Nephron (organoid): ENCODE results near the gene LRRC4.

Experiments
- H3K27ac Mint-ChIP-seq, 3 experiments: 2 replicates each; pipeline ENCODE4 v1.8.0; 2020; ENCODE audit warnings: mixed read lengths in 3 of 3, mild to moderate bottlenecking in 2 of 3, moderate library complexity in 1 of 3
- H3K27me3 Mint-ChIP-seq: 2 replicates; pipeline ENCODE4 v1.8.0; 2021; ENCODE audit warnings: low read depth, mild to moderate bottlenecking, moderate library complexity, mixed read lengths
- H3K36me3 Mint-ChIP-seq: 2 replicates; pipeline ENCODE4 v1.8.0; 2020; ENCODE audit warnings: low read depth, mixed read lengths
- H3K4me1 Mint-ChIP-seq: 2 replicates; pipeline ENCODE4 v1.8.0; 2020; ENCODE audit warnings: mixed read lengths
- H3K4me3 Mint-ChIP-seq, 3 experiments: 2 replicates each; pipeline ENCODE4 v1.8.0; 2020; ENCODE audit warnings: mild to moderate bottlenecking in 3 of 3, mixed read lengths in 3 of 3, moderate library complexity in 2 of 3
- H3K9me3 Mint-ChIP-seq: 2 replicates; pipeline ENCODE4 v1.8.0; 2020; ENCODE audit warnings: mixed read lengths
- TF ChIP-seq, protein P1 (sequence below), 3 experiments: fragments of 200-600 bp; sonication (generic); IDR thresholded peaks; one replicate each; pipeline ENCODE4 v1.5.0; 2021; ENCODE audit warnings: antibody characterized with exemption in 3 of 3; ENCODE audit not compliant: unreplicated experiment in 3 of 3

The LRRC4 gene

DNA sequence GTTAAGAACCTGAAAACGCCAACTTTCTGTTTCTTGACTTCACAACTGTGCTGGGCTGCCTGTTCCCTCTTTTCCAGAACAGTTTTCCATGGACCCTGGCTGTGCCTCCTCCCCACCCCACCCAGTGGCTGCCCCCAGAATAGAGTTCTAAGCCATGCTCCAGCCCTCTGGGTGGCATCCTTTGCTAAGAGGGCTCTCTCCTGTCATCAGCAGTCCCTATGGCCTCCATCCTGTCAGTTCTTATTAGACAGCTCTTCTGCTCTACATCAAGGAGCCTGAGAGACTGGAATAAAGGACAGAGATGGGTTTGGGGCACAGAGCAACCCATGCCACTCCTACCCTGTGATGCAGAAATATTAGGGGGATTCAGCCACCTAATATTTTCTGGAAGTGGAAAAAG is 13.9 kb upstream of the LRRC4 start:
- Mint-ChIP-seq H3K27me3 (no peaks in the 10 kb centered on the region), H3K4me1 (no peaks in the 10 kb centered on the region), H3K4me3 (no peak overlapping the region), H3K9me3 (no peaks in the 10 kb centered on the region), H3K27ac (no peak overlapping the region), H3K36me3 (no peaks in the 10 kb centered on the region)
- TF ChIP-seq, protein P1, sequence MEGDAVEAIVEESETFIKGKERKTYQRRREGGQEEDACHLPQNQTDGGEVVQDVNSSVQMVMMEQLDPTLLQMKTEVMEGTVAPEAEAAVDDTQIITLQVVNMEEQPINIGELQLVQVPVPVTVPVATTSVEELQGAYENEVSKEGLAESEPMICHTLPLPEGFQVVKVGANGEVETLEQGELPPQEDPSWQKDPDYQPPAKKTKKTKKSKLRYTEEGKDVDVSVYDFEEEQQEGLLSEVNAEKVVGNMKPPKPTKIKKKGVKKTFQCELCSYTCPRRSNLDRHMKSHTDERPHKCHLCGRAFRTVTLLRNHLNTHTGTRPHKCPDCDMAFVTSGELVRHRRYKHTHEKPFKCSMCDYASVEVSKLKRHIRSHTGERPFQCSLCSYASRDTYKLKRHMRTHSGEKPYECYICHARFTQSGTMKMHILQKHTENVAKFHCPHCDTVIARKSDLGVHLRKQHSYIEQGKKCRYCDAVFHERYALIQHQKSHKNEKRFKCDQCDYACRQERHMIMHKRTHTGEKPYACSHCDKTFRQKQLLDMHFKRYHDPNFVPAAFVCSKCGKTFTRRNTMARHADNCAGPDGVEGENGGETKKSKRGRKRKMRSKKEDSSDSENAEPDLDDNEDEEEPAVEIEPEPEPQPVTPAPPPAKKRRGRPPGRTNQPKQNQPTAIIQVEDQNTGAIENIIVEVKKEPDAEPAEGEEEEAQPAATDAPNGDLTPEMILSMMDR (IDR thresholded peaks at IDR 0.05; ENCODE audit: unreplicated experiment in 3 of 3) = no peak

DNA sequence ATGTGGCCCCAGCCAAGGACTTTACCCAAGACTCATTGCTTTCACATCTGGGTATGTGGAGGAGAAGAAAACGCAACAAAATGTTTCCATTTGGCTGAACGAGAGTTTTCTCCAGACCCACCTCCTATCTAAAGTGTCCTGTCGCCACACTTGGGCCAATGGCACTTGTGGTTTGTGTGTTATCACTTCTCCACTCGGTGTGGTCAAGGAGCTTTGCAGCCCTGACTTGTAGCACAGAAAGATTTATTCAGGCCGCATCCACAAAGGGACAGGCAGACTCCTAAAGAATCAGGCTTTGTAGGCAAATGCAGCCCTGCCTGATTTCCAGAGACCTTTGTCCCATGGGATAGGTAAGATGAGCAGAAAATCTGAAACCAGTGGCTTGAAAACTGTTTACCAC is 12.8 kb upstream of the LRRC4 start:
- no peaks in the 10 kb centered on the region for H3K9me3 Mint-ChIP-seq
- H3K36me3 Mint-ChIP-seq = no peaks in the 10 kb centered on the region
- no peaks in the 10 kb centered on the region for H3K4me1 Mint-ChIP-seq
- H3K27ac Mint-ChIP-seq = no peak overlapping the region
- H3K27me3 Mint-ChIP-seq = no peaks in the 10 kb centered on the region
- TF ChIP-seq, protein P1 (IDR thresholded peaks at IDR 0.05; ENCODE audit: unreplicated experiment in 3 of 3) = no peak
- no peak overlapping the region for H3K4me3 Mint-ChIP-seq

DNA sequence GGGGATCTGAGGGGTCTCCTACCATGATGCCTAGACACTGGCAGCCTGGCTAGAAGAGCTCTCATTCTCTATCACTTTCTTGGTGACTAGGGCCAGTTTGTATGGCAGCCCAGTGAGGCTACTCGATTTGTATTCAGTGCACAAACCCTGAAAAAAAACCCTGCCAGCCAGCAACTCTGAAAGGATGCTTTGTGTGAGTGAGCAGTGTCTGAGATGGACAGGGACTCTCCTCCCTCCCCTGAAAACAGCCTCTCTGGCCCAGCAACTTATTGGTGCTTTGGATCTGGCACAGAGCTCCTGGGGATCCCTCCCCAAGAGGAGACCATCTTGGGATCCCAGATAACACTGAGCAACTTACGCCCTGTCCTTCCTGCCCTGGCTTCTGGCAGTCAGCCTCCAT is 10.8 kb upstream of the LRRC4 start:
- Mint-ChIP-seq H3K27me3 (no peaks in the 10 kb centered on the region), H3K4me3 (no peak overlapping the region), H3K27ac (no peak overlapping the region), H3K36me3 (no peaks in the 10 kb centered on the region), H3K9me3 (no peaks in the 10 kb centered on the region), H3K4me1 (no peaks in the 10 kb centered on the region)
- TF ChIP-seq, protein P1 (IDR thresholded peaks at IDR 0.05; ENCODE audit: unreplicated experiment in 3 of 3) = no peak

DNA sequence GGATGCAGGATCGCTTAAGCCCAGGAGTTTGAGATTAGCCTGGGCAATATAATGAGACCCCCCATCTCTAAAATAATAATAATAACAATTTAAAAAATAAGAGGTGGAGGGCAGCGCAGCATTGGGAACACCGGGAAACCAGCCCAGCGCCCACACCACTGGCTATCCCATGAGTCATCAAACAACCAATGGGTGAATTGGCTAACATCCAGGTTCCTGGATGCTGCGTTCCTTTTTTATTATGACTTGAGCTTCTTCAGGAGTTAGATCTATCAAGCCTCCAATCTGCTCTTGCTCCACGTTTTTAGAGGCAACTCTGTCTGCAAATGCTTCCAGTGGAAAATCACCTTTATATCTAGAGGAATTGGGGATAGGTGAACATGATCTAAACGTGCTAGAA is 10.0 kb upstream of the LRRC4 start:
- no peaks in the 10 kb centered on the region for H3K4me1 Mint-ChIP-seq

DNA sequence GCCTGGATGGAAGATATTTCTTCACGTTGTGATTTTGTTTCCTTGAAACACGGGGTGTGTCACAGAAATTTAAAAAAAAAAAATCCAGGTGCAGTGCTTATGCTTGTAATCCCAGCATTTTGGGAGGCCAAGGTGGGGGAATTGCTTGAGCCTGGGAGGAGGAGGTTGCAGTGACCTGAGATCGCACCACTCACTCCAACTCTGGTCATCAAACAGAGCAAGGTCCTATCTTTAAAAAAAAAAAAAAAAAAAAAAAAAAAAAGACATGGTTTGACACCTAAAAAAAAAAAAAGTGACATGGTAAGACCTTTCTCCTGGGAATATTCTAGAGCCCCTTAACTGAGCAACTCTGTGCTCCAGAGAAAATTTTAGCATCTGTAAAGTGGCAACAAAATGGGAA is 9.0 kb upstream of the LRRC4 start:
- H3K36me3 Mint-ChIP-seq = no peaks in the 10 kb centered on the region
- no peak overlapping the region for H3K27ac Mint-ChIP-seq
- H3K4me3 Mint-ChIP-seq = no peak overlapping the region
- no peaks in the 10 kb centered on the region for H3K4me1 Mint-ChIP-seq
- no peaks in the 10 kb centered on the region for H3K9me3 Mint-ChIP-seq
- TF ChIP-seq, protein P1 (IDR thresholded peaks at IDR 0.05; ENCODE audit: unreplicated experiment in 3 of 3) = no peak
- peaks cover 4% of the 10 kb centered on the region for H3K27me3 Mint-ChIP-seq

More for the DNA sequence above, 10.0 kb upstream of the LRRC4 start:
- H3K9me3 Mint-ChIP-seq = no peaks in the 10 kb centered on the region
- TF ChIP-seq, protein P1 (IDR thresholded peaks at IDR 0.05; ENCODE audit: unreplicated experiment in 3 of 3) = no peak
- no peaks in the 10 kb centered on the region for H3K36me3 Mint-ChIP-seq
- H3K27me3 Mint-ChIP-seq = no peaks in the 10 kb centered on the region
- no peak overlapping the region for H3K4me3 Mint-ChIP-seq
- H3K27ac Mint-ChIP-seq = no peak overlapping the region

GRCh38 chr7:128039544-128039953 is 8.3 kb upstream of the LRRC4 start:
- Mint-ChIP-seq H3K27ac (no peak overlapping the region), H3K4me1 (no peaks in the 10 kb centered on the region), H3K36me3 (no peaks in the 10 kb centered on the region), H3K4me3 (no peak overlapping the region), H3K27me3 (peaks cover 4% of the 10 kb centered on the region), H3K9me3 (no peaks in the 10 kb centered on the region)
- TF ChIP-seq, protein P1 (IDR thresholded peaks at IDR 0.05; ENCODE audit: unreplicated experiment in 3 of 3) = no peak
